ENCODE data around the gene RABL2A. TPM values are rescaled to one million over a fixed set of nuclear protein-coding genes. Genes with fewer than 3 reads are reported as not detected.
A peak's percentile ranks its signal among the peaks of the same experiment; 100 is the strongest.
"Not testable (repeated sequence)": the region's sequence is repeated elsewhere in the genome, so short reads cannot be mapped to it uniquely, and the experiment has no call there.

RABL2A gene
- polyA plus RNA-seq, 1 donor (not counting 4 experiments of a cell fraction or from before 2014, with no cell fraction given), result 6.7 TPM

- H3K27me3 ChIP-seq (ENCODE audit: control insufficient read depth, extremely low read depth, insufficient read depth, low read length); H3K9me3 ChIP-seq (ENCODE audit: control insufficient read depth, low read depth, low read length); H4K20me1 ChIP-seq (ENCODE audit: control insufficient read depth, extremely low read depth, insufficient read depth, low read length); H3K9ac ChIP-seq (ENCODE audit: control insufficient read depth, extremely low read depth, insufficient read depth, low read length); FAIRE-seq; H3K79me2 ChIP-seq (ENCODE audit: control insufficient read depth, insufficient read depth, low read length); dilution Hi-C loops (cut with MboI; ENCODE audit: extremely low pct_ligation_motif_present, low sequenced_read_pairs); H3K27ac ChIP-seq (ENCODE audit: control insufficient read depth, insufficient read depth, low read length); H3K9me1 ChIP-seq (ENCODE audit: control insufficient read depth, extremely low read depth, insufficient read depth, low read length); H2AFZ ChIP-seq (ENCODE audit: control insufficient read depth, low read length); H3K4me2 ChIP-seq (ENCODE audit: control insufficient read depth, extremely low read depth, insufficient read depth, low read depth, low read length); H3K4me1 ChIP-seq (ENCODE audit: control insufficient read depth, extremely low read depth, insufficient read depth, low read length); H3K4me3 ChIP-seq (ENCODE audit: control insufficient read depth in 2 of 3, extremely low read depth in 1 of 3, insufficient read depth in 2 of 3, low read depth in 1 of 3, low read length in 3 of 3); H3K36me3 ChIP-seq (ENCODE audit: control insufficient read depth in 2 of 2, extremely low read depth in 1 of 2, insufficient read depth in 2 of 2, low read length in 2 of 2); DNase-seq (ENCODE audit: low read depth, low spot score): not testable (repeated sequence)
Measured at GRCh38 chr2:113657735-113658134, 30.7 kb downstream of the RABL2A start.

DNA sequence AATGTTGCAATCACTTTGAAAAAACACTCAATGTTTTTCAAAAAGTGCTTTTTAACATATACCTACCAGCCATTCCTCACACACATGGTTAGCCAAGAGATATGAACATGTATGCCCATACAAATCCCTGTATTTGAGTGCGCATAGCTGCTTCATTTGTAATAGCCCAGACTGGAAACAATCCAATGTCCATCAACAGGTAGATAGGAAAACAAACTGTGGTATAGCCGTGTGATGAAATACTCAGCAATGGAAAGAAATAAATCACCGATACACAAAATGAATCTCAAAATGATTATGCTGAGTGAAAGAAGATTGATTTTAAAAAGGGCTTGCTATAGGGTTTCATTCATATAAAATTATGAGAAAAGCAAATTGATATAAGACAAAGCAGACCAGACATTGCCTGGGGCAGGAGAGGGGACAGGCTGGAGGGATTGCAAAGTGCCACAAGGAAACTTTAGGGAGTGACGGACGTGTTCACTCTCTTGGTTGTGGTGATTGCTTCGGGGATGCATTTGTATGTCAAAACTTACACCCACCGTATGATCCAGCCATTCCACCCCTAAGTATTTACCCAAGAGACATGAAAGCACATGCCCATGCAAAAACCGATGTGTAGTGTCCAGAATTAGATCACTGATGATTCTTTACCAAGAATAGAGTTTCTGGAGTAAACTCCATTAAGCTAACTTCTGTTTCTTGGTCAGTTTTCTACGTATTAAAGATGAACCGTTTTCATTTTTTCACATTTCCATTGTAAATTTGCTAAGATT is 36.4 kb downstream of the RABL2A start:
- FAIRE-seq, result peak; percentile 53
- H2AFZ ChIP-seq (ENCODE audit: control insufficient read depth, low read length); H3K36me3 ChIP-seq (ENCODE audit: control insufficient read depth in 2 of 2, extremely low read depth in 1 of 2, insufficient read depth in 2 of 2, low read length in 2 of 2); dilution Hi-C loops (cut with MboI; ENCODE audit: extremely low pct_ligation_motif_present, low sequenced_read_pairs); H3K27me3 ChIP-seq (ENCODE audit: control insufficient read depth, extremely low read depth, insufficient read depth, low read length); H3K9ac ChIP-seq (ENCODE audit: control insufficient read depth, extremely low read depth, insufficient read depth, low read length); DNase-seq (ENCODE audit: low read depth, low spot score); H4K20me1 ChIP-seq (ENCODE audit: control insufficient read depth, extremely low read depth, insufficient read depth, low read length); H3K4me3 ChIP-seq (ENCODE audit: control insufficient read depth in 2 of 3, extremely low read depth in 1 of 3, insufficient read depth in 2 of 3, low read depth in 1 of 3, low read length in 3 of 3); H3K4me2 ChIP-seq (ENCODE audit: control insufficient read depth, extremely low read depth, insufficient read depth, low read depth, low read length); H3K27ac ChIP-seq (ENCODE audit: control insufficient read depth, insufficient read depth, low read length); H3K4me1 ChIP-seq (ENCODE audit: control insufficient read depth, extremely low read depth, insufficient read depth, low read length); H3K9me1 ChIP-seq (ENCODE audit: control insufficient read depth, extremely low read depth, insufficient read depth, low read length); H3K9me3 ChIP-seq (ENCODE audit: control insufficient read depth, low read depth, low read length); H3K79me2 ChIP-seq (ENCODE audit: control insufficient read depth, insufficient read depth, low read length): not testable (repeated sequence)

GRCh38 chr2:113664761-113665533 is 37.9 kb downstream of the RABL2A start:
- H3K36me3 ChIP-seq (ENCODE audit: control insufficient read depth in 2 of 2, extremely low read depth in 1 of 2, insufficient read depth in 2 of 2, low read length in 2 of 2); dilution Hi-C loops (cut with MboI; ENCODE audit: extremely low pct_ligation_motif_present, low sequenced_read_pairs); H3K27me3 ChIP-seq (ENCODE audit: control insufficient read depth, extremely low read depth, insufficient read depth, low read length); H3K79me2 ChIP-seq (ENCODE audit: control insufficient read depth, insufficient read depth, low read length); DNase-seq (ENCODE audit: low read depth, low spot score); H3K4me1 ChIP-seq (ENCODE audit: control insufficient read depth, extremely low read depth, insufficient read depth, low read length); H4K20me1 ChIP-seq (ENCODE audit: control insufficient read depth, extremely low read depth, insufficient read depth, low read length); H3K9me3 ChIP-seq (ENCODE audit: control insufficient read depth, low read depth, low read length); H3K4me3 ChIP-seq (ENCODE audit: control insufficient read depth in 2 of 3, extremely low read depth in 1 of 3, insufficient read depth in 2 of 3, low read depth in 1 of 3, low read length in 3 of 3); H3K9me1 ChIP-seq (ENCODE audit: control insufficient read depth, extremely low read depth, insufficient read depth, low read length); H3K9ac ChIP-seq (ENCODE audit: control insufficient read depth, extremely low read depth, insufficient read depth, low read length); H3K27ac ChIP-seq (ENCODE audit: control insufficient read depth, insufficient read depth, low read length); H3K4me2 ChIP-seq (ENCODE audit: control insufficient read depth, extremely low read depth, insufficient read depth, low read depth, low read length); H2AFZ ChIP-seq (ENCODE audit: control insufficient read depth, low read length): not testable (repeated sequence)
- peak; percentile 43 for FAIRE-seq

GRCh38 chr2:113669013-113669412 is 41.9 kb downstream of the RABL2A start:
- H3K9me3 ChIP-seq (ENCODE audit: control insufficient read depth, low read depth, low read length); H3K4me2 ChIP-seq (ENCODE audit: control insufficient read depth, extremely low read depth, insufficient read depth, low read depth, low read length); dilution Hi-C loops (cut with MboI; ENCODE audit: extremely low pct_ligation_motif_present, low sequenced_read_pairs); H3K79me2 ChIP-seq (ENCODE audit: control insufficient read depth, insufficient read depth, low read length); H3K27ac ChIP-seq (ENCODE audit: control insufficient read depth, insufficient read depth, low read length); H2AFZ ChIP-seq (ENCODE audit: control insufficient read depth, low read length); H3K27me3 ChIP-seq (ENCODE audit: control insufficient read depth, extremely low read depth, insufficient read depth, low read length); H3K36me3 ChIP-seq (ENCODE audit: control insufficient read depth in 2 of 2, extremely low read depth in 1 of 2, insufficient read depth in 2 of 2, low read length in 2 of 2); H3K9me1 ChIP-seq (ENCODE audit: control insufficient read depth, extremely low read depth, insufficient read depth, low read length); H4K20me1 ChIP-seq (ENCODE audit: control insufficient read depth, extremely low read depth, insufficient read depth, low read length); FAIRE-seq; H3K9ac ChIP-seq (ENCODE audit: control insufficient read depth, extremely low read depth, insufficient read depth, low read length); H3K4me1 ChIP-seq (ENCODE audit: control insufficient read depth, extremely low read depth, insufficient read depth, low read length); H3K4me3 ChIP-seq (ENCODE audit: control insufficient read depth in 2 of 3, extremely low read depth in 1 of 3, insufficient read depth in 2 of 3, low read depth in 1 of 3, low read length in 3 of 3); DNase-seq (ENCODE audit: low read depth, low spot score): not testable (repeated sequence)
